HepG2 (cell line): Measurements from ENCODE around the gene CHEK1.

Source experiments
- ATF2 ChIP-seq: sonication (generic); formaldehyde crosslinking; IDR thresholded peaks from 2 replicates; pipeline ENCODE4 v1.4.0; 2020; ENCODE audit warnings: missing genetic modification reagents
- TOPORS ChIP-seq: sonication (generic); formaldehyde crosslinking; IDR thresholded peaks from 2 replicates; pipeline ENCODE4 v1.8.0; 2023; ENCODE audit warnings: mild to moderate bottlenecking, missing genetic modification reagents
- ZNF138 ChIP-seq: sonication (generic); formaldehyde crosslinking; IDR thresholded peaks from 2 replicates; pipeline ENCODE4 v1.5.0; 2020; ENCODE audit warnings: mild to moderate bottlenecking, low read depth, missing genetic modification reagents

GRCh38 chr11:125637840-125638239 lies 12.9 kb downstream of the CHEK1 start:
- no peak for TF ChIP-seq ZNF138 (CRISPR knock-in tag)
- no peak for TF ChIP-seq TOPORS (CRISPR knock-in tag)
- no peak for TF ChIP-seq ATF2 (CRISPR knock-in tag)
